Measurements from ENCODE around the gene CD300H.
"Not testable (repeated sequence)": the region's sequence is repeated elsewhere in the genome, so short reads cannot be mapped to it uniquely, and the experiment has no call there.

The CD300H gene

GRCh38 chr17:74521701-74522201 is 45.6 kb downstream of the CD300H start:
- H3K4me3 ChIP-seq (ENCODE audit: low read length) = no peak overlapping the region
- TF ChIP-seq, protein P1, sequence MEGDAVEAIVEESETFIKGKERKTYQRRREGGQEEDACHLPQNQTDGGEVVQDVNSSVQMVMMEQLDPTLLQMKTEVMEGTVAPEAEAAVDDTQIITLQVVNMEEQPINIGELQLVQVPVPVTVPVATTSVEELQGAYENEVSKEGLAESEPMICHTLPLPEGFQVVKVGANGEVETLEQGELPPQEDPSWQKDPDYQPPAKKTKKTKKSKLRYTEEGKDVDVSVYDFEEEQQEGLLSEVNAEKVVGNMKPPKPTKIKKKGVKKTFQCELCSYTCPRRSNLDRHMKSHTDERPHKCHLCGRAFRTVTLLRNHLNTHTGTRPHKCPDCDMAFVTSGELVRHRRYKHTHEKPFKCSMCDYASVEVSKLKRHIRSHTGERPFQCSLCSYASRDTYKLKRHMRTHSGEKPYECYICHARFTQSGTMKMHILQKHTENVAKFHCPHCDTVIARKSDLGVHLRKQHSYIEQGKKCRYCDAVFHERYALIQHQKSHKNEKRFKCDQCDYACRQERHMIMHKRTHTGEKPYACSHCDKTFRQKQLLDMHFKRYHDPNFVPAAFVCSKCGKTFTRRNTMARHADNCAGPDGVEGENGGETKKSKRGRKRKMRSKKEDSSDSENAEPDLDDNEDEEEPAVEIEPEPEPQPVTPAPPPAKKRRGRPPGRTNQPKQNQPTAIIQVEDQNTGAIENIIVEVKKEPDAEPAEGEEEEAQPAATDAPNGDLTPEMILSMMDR (conservative IDR thresholded peaks at IDR 0.05; ENCODE audit: low read depth, low read length) = no peak
- no peak for DNase-seq (ENCODE audit: low read depth)

- TF ChIP-seq, protein P1 (conservative IDR thresholded peaks at IDR 0.05; ENCODE audit: low read depth, low read length) = no peak
- DNase-seq (ENCODE audit: low read depth) = no peak
- no peak overlapping the region for H3K4me3 ChIP-seq (ENCODE audit: low read length)
These were observed 46.4 kb downstream of the CD300H start for GRCh38 chr17:74520790-74521480.

GRCh38 chr17:74520016-74520434 is 47.3 kb downstream of the CD300H start:
- TF ChIP-seq, protein P1 (conservative IDR thresholded peaks at IDR 0.05; ENCODE audit: low read depth, low read length) = no peak
- H3K4me3 ChIP-seq (ENCODE audit: low read length) = no peak overlapping the region
- DNase-seq (ENCODE audit: low read depth) = no peak

- DNase-seq (ENCODE audit: low read depth); H3K4me3 ChIP-seq (ENCODE audit: low read length): not testable (repeated sequence)
These were observed 48.8 kb downstream of the CD300H start for GRCh38 chr17:74518413-74518981.

GRCh38 chr17:74516561-74517328 is 50.6 kb downstream of the CD300H start:
- TF ChIP-seq, protein P1 (conservative IDR thresholded peaks at IDR 0.05; ENCODE audit: low read depth, low read length) = no peak
- H3K4me3 ChIP-seq (ENCODE audit: low read length) = no peak overlapping the region
- DNase-seq (ENCODE audit: low read depth) = no peak

DNA sequence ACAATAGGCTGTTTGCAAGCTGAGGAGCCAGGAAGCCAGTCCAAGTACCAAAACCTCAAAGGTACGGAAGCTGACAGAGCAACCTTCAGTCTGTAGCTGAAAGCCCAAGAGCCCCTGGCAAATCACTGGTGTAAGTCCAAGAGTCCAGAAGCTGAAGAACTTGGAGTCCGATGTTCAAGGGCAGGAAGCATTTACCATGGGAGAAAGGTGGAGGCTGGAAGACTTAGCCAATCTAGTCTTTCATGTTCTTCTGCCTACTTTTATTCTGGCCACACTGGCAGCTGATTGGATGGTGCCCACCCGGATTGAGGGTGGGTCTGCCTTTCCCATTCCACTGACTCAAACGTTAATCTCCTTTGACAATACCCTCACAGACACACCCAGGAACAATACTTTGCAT is 51.4 kb downstream of the CD300H start:
- TF ChIP-seq, protein P1 (conservative IDR thresholded peaks at IDR 0.05; ENCODE audit: low read depth, low read length) = no peak
- H3K4me3 ChIP-seq (ENCODE audit: low read length) = no peak overlapping the region
- DNase-seq (ENCODE audit: low read depth) = no peak

DNA sequence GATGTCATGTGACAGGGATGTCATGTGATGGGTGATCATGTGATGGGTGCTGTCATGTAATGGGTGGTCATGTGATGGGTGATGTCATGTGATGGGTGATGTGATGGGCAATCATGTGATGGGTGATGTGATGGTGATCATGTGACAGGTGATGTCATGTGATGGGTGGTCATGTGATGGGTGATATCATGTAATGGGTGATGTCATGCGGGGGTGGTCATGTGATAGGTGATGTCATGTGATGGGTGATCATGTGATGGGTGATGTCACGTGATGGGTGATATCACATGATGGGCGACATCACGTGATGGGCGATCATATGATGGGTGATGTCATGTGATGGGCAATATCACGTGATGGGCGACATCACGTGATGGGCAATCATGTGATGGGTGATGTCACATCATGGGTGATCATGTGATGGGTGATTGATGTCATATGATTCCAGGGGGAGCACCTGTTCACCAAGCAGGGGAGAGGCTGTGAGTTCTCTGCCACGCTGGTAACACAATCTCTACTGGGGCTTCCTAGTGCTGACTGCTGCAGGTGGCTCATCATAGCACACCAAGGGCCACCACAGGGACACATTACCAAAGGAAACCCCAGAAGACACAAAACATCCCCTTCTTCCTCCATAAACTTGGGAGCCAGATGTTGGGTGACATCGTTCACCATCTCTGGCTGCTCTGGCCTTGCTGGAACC is 52.5 kb downstream of the CD300H start:
- TF ChIP-seq, protein P1 (conservative IDR thresholded peaks at IDR 0.05; ENCODE audit: low read depth, low read length) = no peak
- no peak overlapping the region for H3K4me3 ChIP-seq (ENCODE audit: low read length)
- peak; percentile 4 for DNase-seq (ENCODE audit: low read depth)

All from retinal pigment epithelial cell (primary cell).